AG04450 (cell line): ENCODE results near the gene EXT2. TPM values are rescaled to one million over a fixed set of nuclear protein-coding genes. Genes with fewer than 3 reads are reported as not detected.

Source experiments
- CTCF ChIA-PET: fragments of 300-600, 350-600 bp; formaldehyde crosslinking; extraction: SDS; loops from one replicate; lab custom pipeline; 2022; ENCODE audit warnings: antibody characterized with exemption, inconsistent platforms; lab: Charles Lee
- POLR2A ChIA-PET: fragments of 350-600 bp; formaldehyde crosslinking; extraction: SDS; loops from one replicate; lab custom pipeline; 2021; ENCODE audit warnings: antibody characterized with exemption, inconsistent platforms; lab: Yijun Ruan, JAX
- DNase-seq: peaks from one replicate; pipeline ENCODE4 v3.0.0-alpha.2; 2011; ENCODE audit warnings: low read depth, low spot score
- H3K27ac ChIP-seq: one replicate; pipeline ENCODE4 v1.5.1; 2012; ENCODE audit warnings: low read depth, low read length, control low read depth
- H3K27me3 ChIP-seq: one replicate; pipeline ENCODE4 v1.6.0; 2012; ENCODE audit warnings: low read length; ENCODE audit not compliant: control insufficient read depth, insufficient read depth
- H3K4me3 ChIP-seq: 2 replicates; pipeline ENCODE4 v1.5.1; 2011; ENCODE audit warnings: mild to moderate bottlenecking, low read depth, low read length, control low read depth
- H3K9me3 ChIP-seq: 2 replicates; pipeline ENCODE4 v1.5.1; 2012; ENCODE audit warnings: low read length; ENCODE audit not compliant: control insufficient read depth, insufficient read depth
- polyA plus RNA-seq: library from polyadenylated mRNA; depleted of rRNA; stranded (reverse); fragments of >200 nt; gene quantifications from 2 replicates; pipeline ENCODE4 v1.2.3, GENCODE V29; 2011
- TF ChIP-seq, protein P1 (sequence below): IDR thresholded peaks from 2 replicates; pipeline ENCODE4 v1.5.1; 2011; ENCODE audit warnings: low read depth, low read length, control low read depth, inconsistent platforms

Gene EXT2
- polyA plus RNA-seq, 1 experiment = 138 TPM

DNA sequence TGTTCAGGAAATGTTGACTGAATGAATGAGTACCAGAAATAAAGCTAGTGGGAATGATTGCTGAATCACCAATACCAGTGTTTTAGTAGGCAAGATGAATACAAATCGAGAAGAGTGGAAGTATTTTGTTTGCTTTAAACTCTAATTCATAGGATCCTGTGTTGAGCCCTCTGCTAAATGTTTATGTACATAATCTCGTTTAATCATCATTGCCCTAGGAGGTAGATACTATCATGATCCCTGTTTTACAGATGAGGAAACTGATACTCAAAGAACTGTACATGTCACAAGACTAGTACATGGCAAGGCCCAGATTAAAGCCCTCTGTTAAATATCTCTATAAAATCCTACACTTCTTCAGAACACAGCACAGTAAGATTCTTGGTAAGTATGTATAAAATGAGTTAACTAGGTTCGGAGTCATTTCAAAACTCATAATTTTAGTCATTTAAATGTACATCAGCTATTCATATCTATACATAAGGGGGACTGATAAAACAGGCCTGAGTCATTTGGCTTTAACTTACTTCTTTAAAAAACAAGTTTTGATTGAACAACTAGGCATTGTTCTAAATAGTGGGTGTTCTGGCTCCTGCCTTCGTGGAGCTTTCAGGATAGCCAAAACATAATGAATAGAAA is 97.1 kb downstream of the EXT2 start:
- Histone ChIP-seq H3K4me3 (no peak overlapping the region), H3K27me3 (no peaks in the 10 kb centered on the region), H3K9me3 (peaks cover 8% of the 10 kb centered on the region; the same call in 1 of the 2 replicates), H3K27ac (no peak overlapping the region)
- TF ChIP-seq, protein P1, sequence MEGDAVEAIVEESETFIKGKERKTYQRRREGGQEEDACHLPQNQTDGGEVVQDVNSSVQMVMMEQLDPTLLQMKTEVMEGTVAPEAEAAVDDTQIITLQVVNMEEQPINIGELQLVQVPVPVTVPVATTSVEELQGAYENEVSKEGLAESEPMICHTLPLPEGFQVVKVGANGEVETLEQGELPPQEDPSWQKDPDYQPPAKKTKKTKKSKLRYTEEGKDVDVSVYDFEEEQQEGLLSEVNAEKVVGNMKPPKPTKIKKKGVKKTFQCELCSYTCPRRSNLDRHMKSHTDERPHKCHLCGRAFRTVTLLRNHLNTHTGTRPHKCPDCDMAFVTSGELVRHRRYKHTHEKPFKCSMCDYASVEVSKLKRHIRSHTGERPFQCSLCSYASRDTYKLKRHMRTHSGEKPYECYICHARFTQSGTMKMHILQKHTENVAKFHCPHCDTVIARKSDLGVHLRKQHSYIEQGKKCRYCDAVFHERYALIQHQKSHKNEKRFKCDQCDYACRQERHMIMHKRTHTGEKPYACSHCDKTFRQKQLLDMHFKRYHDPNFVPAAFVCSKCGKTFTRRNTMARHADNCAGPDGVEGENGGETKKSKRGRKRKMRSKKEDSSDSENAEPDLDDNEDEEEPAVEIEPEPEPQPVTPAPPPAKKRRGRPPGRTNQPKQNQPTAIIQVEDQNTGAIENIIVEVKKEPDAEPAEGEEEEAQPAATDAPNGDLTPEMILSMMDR = no peak
- no peak for DNase-seq
- ChIA-PET POLR2A (no interaction called here), CTCF (no interaction called here)

- peaks cover 6% of the 10 kb centered on the region; the same call in 1 of the 2 replicates for H3K9me3 ChIP-seq
- CTCF ChIA-PET = no interaction called here
- TF ChIP-seq, protein P1 = no peak
- H3K27me3 ChIP-seq = no peaks in the 10 kb centered on the region
- DNase-seq = no peak
- H3K27ac ChIP-seq = no peak overlapping the region
- H3K4me3 ChIP-seq = no peak overlapping the region
- POLR2A ChIA-PET = no interaction called here
These were observed 98.4 kb downstream of the EXT2 start for GRCh38 chr11:44193856-44194255.

GRCh38 chr11:44198146-44198724 is 102.8 kb downstream of the EXT2 start:
- POLR2A ChIA-PET = no interaction called here
- no peak overlapping the region for H3K4me3 ChIP-seq
- TF ChIP-seq, protein P1 = no peak
- no peak overlapping the region for H3K27ac ChIP-seq
- H3K9me3 ChIP-seq = peaks cover 6% of the 10 kb centered on the region; the same call in 1 of the 2 replicates
- no peak for DNase-seq
- H3K27me3 ChIP-seq = no peaks in the 10 kb centered on the region
- CTCF ChIA-PET = interaction anchor here (1.0 to 1.5 kb wide), 2 partner anchors 10 to 87 kb away, joined by 3 read pairs; no protein-coding TSS in a partner anchor

DNA sequence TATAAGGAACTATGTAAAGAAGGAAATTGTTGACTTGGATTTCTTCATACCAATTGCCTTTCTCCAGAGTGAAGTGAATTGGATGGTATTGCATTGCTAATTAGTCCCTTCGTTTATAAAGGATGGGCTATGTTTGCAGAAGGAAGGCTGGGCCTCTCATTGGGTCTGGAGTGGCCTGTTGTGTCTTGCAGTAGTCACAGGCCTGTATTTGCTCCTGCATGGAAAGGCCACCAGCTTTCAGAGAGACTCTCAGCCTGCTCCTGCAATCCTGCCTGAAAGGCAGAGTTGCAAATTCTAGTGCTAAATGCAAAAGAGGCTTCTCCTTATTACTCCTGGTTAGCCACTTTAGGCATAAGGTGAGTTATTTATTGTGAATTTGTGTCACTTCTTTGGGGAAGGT is 103.8 kb downstream of the EXT2 start:
- H3K9me3 ChIP-seq = peaks cover 6% of the 10 kb centered on the region; the same call in 1 of the 2 replicates
- H3K27ac ChIP-seq = no peak overlapping the region
- ChIA-PET POLR2A (no interaction called here), CTCF (interaction anchor here (1.5 kb wide), 1 partner anchor 86 kb away, joined by 3 read pairs; no protein-coding TSS in a partner anchor)
- no peak for DNase-seq
- TF ChIP-seq, protein P1 = no peak
- no peaks in the 10 kb centered on the region for H3K27me3 ChIP-seq
- no peak overlapping the region for H3K4me3 ChIP-seq

DNA sequence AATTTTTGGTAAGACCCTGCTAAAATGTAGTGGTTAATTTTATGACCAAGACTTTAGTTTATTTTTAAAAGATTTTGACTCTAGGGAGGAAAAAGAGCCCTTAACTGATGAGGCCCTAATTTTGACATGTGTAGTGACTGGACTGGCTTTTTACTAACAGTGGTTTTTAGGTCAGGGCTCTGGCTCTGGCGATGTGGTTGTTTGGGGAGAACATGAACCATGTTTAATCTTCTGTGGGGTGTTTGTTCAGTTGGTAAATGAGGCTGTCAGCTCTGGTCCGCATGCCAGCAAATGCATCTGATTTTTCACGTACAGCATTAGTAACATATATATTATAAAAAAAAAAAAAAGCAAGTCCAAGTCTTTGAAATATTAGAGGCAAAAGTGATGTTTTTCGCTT is 104.3 kb downstream of the EXT2 start:
- DNase-seq = peak; percentile 21
- Histone ChIP-seq H3K9me3 (peaks cover 6% of the 10 kb centered on the region; the same call in 1 of the 2 replicates), H3K27me3 (no peaks in the 10 kb centered on the region), H3K27ac (no peak overlapping the region), H3K4me3 (no peak overlapping the region)
- CTCF ChIA-PET = interaction anchor here (1.1 kb wide), 1 partner anchor 66 kb away, joined by 3 read pairs; no protein-coding TSS in a partner anchor
- TF ChIP-seq, protein P1 = no peak
- POLR2A ChIA-PET = interaction anchor here (0.7 kb wide), 1 partner anchor 67 kb away, joined by 4 read pairs; no protein-coding TSS in a partner anchor
